Coronary artery (tissue), 2 donors: ENCODE measurements around the gene TFF3.
A peak's percentile ranks its signal among the peaks of the same experiment; 100 is the strongest.

Experiments
- DNase-seq: peaks from one replicate; pipeline ENCODE4 v3.0.0-alpha.2; 2017; ENCODE audit warnings: low spot score
- H3K27ac ChIP-seq, 2 donors: fragments of 200-600 bp; sonication (generic); one replicate each; pipeline ENCODE4 v1.5.1; 2016 to 2019
- H3K4me3 ChIP-seq: fragments of 200-600 bp; sonication (generic); 2 replicates; pipeline ENCODE4 v1.5.1; 2016; ENCODE audit warnings: mild to moderate bottlenecking, moderate library complexity
- CTCF ChIP-seq: fragments of 200-600 bp; sonication (generic); IDR thresholded peaks from one replicate; pipeline ENCODE4 v1.5.1; 2019; ENCODE audit warnings: antibody characterized with exemption

The TFF3 gene

GRCh38 chr21:42351626-42352440 is 36.6 kb upstream of the TFF3 start:
- no peak for TF ChIP-seq CTCF
- Histone ChIP-seq H3K27ac (no peak overlapping the region), H3K4me3 (no peak overlapping the region)
- peak; percentile 31 for DNase-seq

GRCh38 chr21:42350927-42351426 is 35.8 kb upstream of the TFF3 start, which contains the start of gene TFF2:
TSS of gene TFF2 (minus strand) at chr21:42350994. CDS start at chr21:42350957, 37 bp downstream.
- no peak within 1 kb of the TSS for H3K4me3 ChIP-seq
- DNase-seq = peak; percentile 54

GRCh38 chr21:42350318-42350910 is 35.2 kb upstream of the TFF3 start:
- H3K4me3 ChIP-seq = no peak overlapping the region
- peak; percentile 38 for DNase-seq
- no peak overlapping the region for H3K27ac ChIP-seq
- TF ChIP-seq CTCF = no peak

More at GRCh38 chr21:42350927-42351426, 35.8 kb upstream of the TFF3 start, which contains the start of gene TFF2:
- H3K27ac ChIP-seq = no peak within 1 kb of the TSS
- TF ChIP-seq CTCF = no peak

- TF ChIP-seq CTCF = no peak
- H3K27ac ChIP-seq = no peak overlapping the region
- H3K4me3 ChIP-seq = no peak overlapping the region
- DNase-seq = peak; percentile 66
Measured at GRCh38 chr21:42349420-42350317, 34.5 kb upstream of the TFF3 start.

GRCh38 chr21:42348762-42349161 is 33.6 kb upstream of the TFF3 start:
- no peak for TF ChIP-seq CTCF
- Histone ChIP-seq H3K27ac (no peak overlapping the region), H3K4me3 (no peak overlapping the region)
- no peak for DNase-seq

- peak; percentile 68 for DNase-seq
- no peak overlapping the region for H3K27ac ChIP-seq
- TF ChIP-seq CTCF = no peak
Measured at GRCh38 chr21:42347601-42348327, 32.6 kb upstream of the TFF3 start.

More at GRCh38 chr21:42347601-42348327, 32.6 kb upstream of the TFF3 start:
- no peak overlapping the region for H3K4me3 ChIP-seq
